IMR-90 (cell line): ENCODE results near the gene KRT74. TPM values are rescaled to one million over a fixed set of nuclear protein-coding genes. Genes with fewer than 3 reads are reported as not detected.

ENCODE experiments used
- ATAC-seq: fragments of 200-7000 bp; cut with Tn5 transposase; 2 replicates; pipeline ENCODE4 v1.9.1; 2020; ENCODE audit warnings: low read depth, mild to moderate bottlenecking, moderate library complexity
- BruUV-seq: library from RNA; stranded (reverse); fragments of 400-500 nt; replicated peaks from 2 replicates; lab custom pipeline; 2021; lab: Mats Ljungman, UMichigan
- CTCF ChIA-PET: fragments of 300-600 bp; formaldehyde crosslinking; extraction: SDS; loops from one replicate; lab custom pipeline; 2021; ENCODE audit warnings: antibody characterized with exemption; lab: Yijun Ruan, JAX
- POLR2A ChIA-PET: fragments of 300-600 bp; sonication (Branson Sonifier 250); formaldehyde crosslinking; loops from one replicate; lab custom pipeline; 2022; ENCODE audit warnings: antibody characterized with exemption; ENCODE audit not compliant: unreplicated experiment; lab: Charles Lee
- DNase-seq: peaks from one replicate; pipeline ENCODE4 v3.0.0; 2013
- H2AFZ ChIP-seq: replicated peaks from 2 replicates; pipeline ENCODE3; 2013; ENCODE audit warnings: low read length, mild to moderate bottlenecking; ENCODE audit not compliant: poor library complexity
- H2AK5ac ChIP-seq: 2 replicates; pipeline ENCODE4 v1.6.1; 2013; ENCODE audit warnings: low read depth, low read length, inconsistent platforms
- H2AK9ac ChIP-seq: replicated peaks from 2 replicates; pipeline ENCODE3; 2013; ENCODE audit warnings: mild to moderate bottlenecking, low read depth, low read length, moderate library complexity; ENCODE audit not compliant: poor library complexity
- H2BK120ac ChIP-seq: 2 replicates; pipeline ENCODE4 v1.6.1; 2013; ENCODE audit warnings: low read depth, low read length, inconsistent platforms
- H2BK15ac ChIP-seq: 3 replicates; pipeline ENCODE4 v1.6.1; 2013; ENCODE audit warnings: low read depth, low read length, inconsistent platforms
- H2BK20ac ChIP-seq: 2 replicates; pipeline ENCODE4 v1.6.1; 2013; ENCODE audit warnings: low read depth, mild to moderate bottlenecking, inconsistent platforms, low read length, moderate library complexity
- H2BK5ac ChIP-seq: 2 replicates; pipeline ENCODE4 v1.6.1; 2013; ENCODE audit warnings: mild to moderate bottlenecking, low read depth, low read length, inconsistent platforms; ENCODE audit not compliant: poor library complexity, severe bottlenecking
- H3K14ac ChIP-seq: replicated peaks from 2 replicates; pipeline ENCODE4 v1.6.1; 2013; ENCODE audit warnings: low read depth, low read length, inconsistent platforms
- H3K18ac ChIP-seq: 2 replicates; pipeline ENCODE4 v1.6.1; 2013; ENCODE audit warnings: low read depth, low read length, control low read depth
- H3K23ac ChIP-seq: 2 replicates; pipeline ENCODE4 v1.6.1; 2013; ENCODE audit warnings: low read depth, low read length, inconsistent platforms
- H3K27ac ChIP-seq: 2 replicates; pipeline ENCODE4 v1.5.1; 2013; ENCODE audit warnings: mild to moderate bottlenecking, control low read depth, low read length; ENCODE audit not compliant: insufficient read depth
- H3K27me3 ChIP-seq: 2 replicates; pipeline ENCODE4 v1.6.1; 2013; ENCODE audit warnings: low read length; ENCODE audit not compliant: control insufficient read depth, insufficient read depth
- H3K36me3 ChIP-seq: 2 replicates; pipeline ENCODE4 v1.6.1; 2013; ENCODE audit warnings: low read length, mixed read lengths; ENCODE audit not compliant: control insufficient read depth, insufficient read depth
- H3K4ac ChIP-seq: 2 replicates; pipeline ENCODE4 v1.6.1; 2013; ENCODE audit warnings: low read depth, low read length, inconsistent platforms
- H3K4me1 ChIP-seq: 2 replicates; pipeline ENCODE4 v1.6.1; 2013; ENCODE audit warnings: low read length, mixed read lengths; ENCODE audit not compliant: control insufficient read depth, insufficient read depth
- H3K4me2 ChIP-seq: 2 replicates; pipeline ENCODE4 v1.6.1; 2013; ENCODE audit warnings: low read depth, mild to moderate bottlenecking, control low read depth, low read length, moderate library complexity
- H3K4me3 ChIP-seq: 2 replicates; pipeline ENCODE4 v1.5.1; 2013; ENCODE audit warnings: low read depth, mild to moderate bottlenecking, control low read depth, low read length, moderate library complexity; ENCODE audit not compliant: insufficient read depth
- H3K56ac ChIP-seq: 2 replicates; pipeline ENCODE4 v1.6.1; 2013; ENCODE audit warnings: low read length, inconsistent platforms; ENCODE audit not compliant: insufficient read depth; ENCODE audit errors: extremely low read depth
- H3K79me1 ChIP-seq, 2 experiments: 2 replicates each; pipeline ENCODE4 v1.6.1; 2013; ENCODE audit warnings: low read length in 2 of 2, inconsistent platforms in 1 of 2, low read depth in 1 of 2
- H3K9ac ChIP-seq: 2 replicates; pipeline ENCODE4 v1.6.1; 2013; ENCODE audit warnings: low read depth, low read length, control low read depth
- H3K9me1 ChIP-seq: 2 replicates; pipeline ENCODE4 v1.6.1; 2013; ENCODE audit warnings: low read length, inconsistent platforms; ENCODE audit not compliant: insufficient read depth
- H3K9me3 ChIP-seq: 2 replicates; pipeline ENCODE4 v1.6.1; 2013; ENCODE audit warnings: low read length; ENCODE audit not compliant: control insufficient read depth, insufficient read depth
- H4K20me1 ChIP-seq: 2 replicates; pipeline ENCODE4 v1.6.1; 2013; ENCODE audit warnings: low read length, inconsistent platforms; ENCODE audit not compliant: insufficient read depth
- H4K5ac ChIP-seq: 2 replicates; pipeline ENCODE4 v1.6.1; 2013; ENCODE audit warnings: mild to moderate bottlenecking, low read depth, low read length, control low read depth
- H4K8ac ChIP-seq, 2 experiments: 2 replicates each; pipeline ENCODE4 v1.6.1; 2013; ENCODE audit warnings: low read depth in 2 of 2, low read length in 2 of 2, control low read depth in 1 of 2, inconsistent platforms in 1 of 2
- H4K91ac ChIP-seq: 2 replicates; pipeline ENCODE4 v1.6.1; 2013; ENCODE audit warnings: low read depth, low read length, inconsistent platforms; ENCODE audit not compliant: insufficient read depth
- BHLHE40 ChIP-seq: fragments of 150-350 bp; IDR thresholded peaks from 2 replicates; pipeline ENCODE4 v1.6.1; 2016; ENCODE audit warnings: mild to moderate bottlenecking, low read depth, low read length
- CEBPB ChIP-seq: IDR thresholded peaks from 2 replicates; pipeline ENCODE4 v1.6.1; 2012; ENCODE audit warnings: low read depth, low read length, improper control_type of control experiment
- CHD1 ChIP-seq: IDR thresholded peaks from 2 replicates; pipeline ENCODE4 v1.6.1; 2012; ENCODE audit warnings: low read depth, low read length, improper control_type of control experiment
- MAFK ChIP-seq: IDR thresholded peaks from 2 replicates; pipeline ENCODE4 v1.6.1; 2012; ENCODE audit warnings: low read depth, low read length, improper control_type of control experiment
- MAZ ChIP-seq: IDR thresholded peaks from 2 replicates; pipeline ENCODE4 v1.6.1; 2012; ENCODE audit warnings: low read depth, mild to moderate bottlenecking, low read length, improper control_type of control experiment, moderate library complexity, borderline replicate concordance
- MXI1 ChIP-seq: IDR thresholded peaks from 2 replicates; pipeline ENCODE4 v1.6.1; 2012; ENCODE audit warnings: low read depth, mild to moderate bottlenecking, low read length, moderate library complexity, borderline replicate concordance
- RFX5 ChIP-seq: IDR thresholded peaks from 2 replicates; pipeline ENCODE4 v1.8.0; 2012; ENCODE audit warnings: low read depth, mild to moderate bottlenecking, low read length, moderate library complexity
- WGBS, 2 experiments: methylation state at CpG; one replicate each; pipeline versions ENCODE4 v1.1.5 to v1.1.7; 2013; ENCODE audit warnings: missing lambda C conversion rate in 2 of 2; ENCODE audit not compliant: insufficient read length in 1 of 2; ENCODE audit errors: extremely low coverage in 2 of 2; 5-methylcytosine and 5-hydroxymethylcytosine counted together
- dilution Hi-C: fragments of 300-500 bp; cut with HindIII; formaldehyde crosslinking; loops from one replicate; pipeline ENCODE4 v1.14.3; 2018; ENCODE audit warnings: low sequenced_read_pairs; ENCODE audit not compliant: unreplicated experiment
- in situ Hi-C: fragments of 300-500 bp; cut with MboI; formaldehyde crosslinking; loops from 3 replicates; pipeline ENCODE4 v1.14.3; 2019; ENCODE audit warnings: low sequenced_read_pairs, inconsistent platforms, mixed read lengths
- intact Hi-C: fragments of 100-400 bp; cut with micrococcal nuclease; formaldehyde crosslinking; loops from 2 replicates; pipeline ENCODE4 v1.10.0; 2022
- polyA plus RNA-seq, 3 experiments: library from polyadenylated mRNA; depleted of rRNA; stranded (reverse); fragments of >200 nt; gene quantifications; 2 replicates each; pipeline ENCODE4 v1.2.3, GENCODE V29; 2012; ENCODE audit warnings: low replicate concordance in 1 of 3
- total RNA-seq: library from RNA; depleted of rRNA; stranded (reverse); fragments of >200 nt; gene quantifications from 2 replicates; pipeline ENCODE4 v1.2.3, GENCODE V29; 2012
- TF ChIP-seq, protein P1 (sequence below): fragments of 150-350 bp; IDR thresholded peaks from 2 replicates; pipeline ENCODE4 v1.6.1; 2017; ENCODE audit warnings: mild to moderate bottlenecking, antibody characterized with exemption, low read length, low read depth

Gene KRT74
- total and polyA plus RNA-seq, 2 of the 4 experiments (the other 2 are of a cell fraction): not detected

DNA sequence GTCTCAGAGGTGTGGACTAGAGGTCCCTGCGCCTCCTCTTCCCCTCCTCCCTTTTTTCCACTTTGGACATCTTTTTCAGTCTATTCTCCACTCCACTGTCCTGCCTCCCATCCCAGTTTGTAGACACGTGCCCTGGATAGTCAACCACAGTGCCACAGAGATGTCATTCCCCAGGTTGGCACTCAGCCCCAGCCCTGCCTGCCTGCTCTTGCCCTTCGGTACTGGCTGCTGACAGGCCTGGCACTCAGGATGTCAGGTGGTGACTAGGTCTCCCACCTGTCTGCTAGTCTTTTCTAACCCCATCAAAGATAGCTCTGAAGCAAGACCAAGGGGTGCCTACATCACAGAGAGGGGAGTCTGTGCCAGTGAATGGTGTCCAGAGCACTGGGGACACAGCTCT, 36.5 kb downstream of the KRT74 start:
- no peak overlapping the region for H2BK15ac ChIP-seq
- H2AFZ ChIP-seq: no peak overlapping the region
- CTCF ChIA-PET: no interaction called here
- in situ Hi-C loops (no loop called here), dilution Hi-C loops (no loop called here), intact Hi-C loops (no loop called here)
- 60% methylated on average over 3 of the region's 3 CpGs; no CpG with 5 or more reads in 1 of the 2 experiments for WGBS, 2 experiments
- H4K8ac ChIP-seq: no peak overlapping the region
- H3K79me1 ChIP-seq: no peaks in the 10 kb centered on the region
- no peak overlapping the region for H3K4me3 ChIP-seq
- H3K18ac ChIP-seq: no peak overlapping the region
- H4K5ac ChIP-seq: no peak overlapping the region
- ATAC-seq: no peak
- no peak overlapping the region for H4K91ac ChIP-seq
- H2BK5ac ChIP-seq: no peak overlapping the region
- no peak overlapping the region for H3K4ac ChIP-seq
- POLR2A ChIA-PET: no interaction called here
- no peak overlapping the region for H3K27ac ChIP-seq
- DNase-seq: no peak
- no peak overlapping the region for H3K9ac ChIP-seq
- no peak overlapping the region for H2BK20ac ChIP-seq
- no peak overlapping the region for H2AK5ac ChIP-seq
- no peaks in the 10 kb centered on the region for H3K9me3 ChIP-seq
- no TSS peak for BruUV-seq
- H3K4me2 ChIP-seq: no peak overlapping the region
- no peaks in the 10 kb centered on the region for H3K9me1 ChIP-seq
- no peak overlapping the region for H3K23ac ChIP-seq
- H2BK120ac ChIP-seq: no peak overlapping the region
- H3K27me3 ChIP-seq: peaks cover 5% of the 10 kb centered on the region
- no peaks in the 10 kb centered on the region for H4K20me1 ChIP-seq
- no peak overlapping the region for H3K14ac ChIP-seq
- no peak overlapping the region for H3K56ac ChIP-seq
- no peaks in the 10 kb centered on the region for H3K36me3 ChIP-seq
- TF ChIP-seq MXI1: no peak
- no peak for TF ChIP-seq BHLHE40
- no peak for TF ChIP-seq CEBPB
- TF ChIP-seq, protein P1, sequence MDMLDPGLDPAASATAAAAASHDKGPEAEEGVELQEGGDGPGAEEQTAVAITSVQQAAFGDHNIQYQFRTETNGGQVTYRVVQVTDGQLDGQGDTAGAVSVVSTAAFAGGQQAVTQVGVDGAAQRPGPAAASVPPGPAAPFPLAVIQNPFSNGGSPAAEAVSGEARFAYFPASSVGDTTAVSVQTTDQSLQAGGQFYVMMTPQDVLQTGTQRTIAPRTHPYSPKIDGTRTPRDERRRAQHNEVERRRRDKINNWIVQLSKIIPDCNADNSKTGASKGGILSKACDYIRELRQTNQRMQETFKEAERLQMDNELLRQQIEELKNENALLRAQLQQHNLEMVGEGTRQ: no peak
- TF ChIP-seq MAZ: no peak
- TF ChIP-seq CHD1: no peak
- no peak for TF ChIP-seq MAFK
- TF ChIP-seq RFX5: no peak
- H2AK9ac ChIP-seq: no peak overlapping the region
- no peaks in the 10 kb centered on the region for H3K4me1 ChIP-seq
